GM19351 (cell line): Measurements from ENCODE around the gene BCDIN3D.
A peak's percentile ranks its signal among the peaks of the same experiment; 100 is the strongest.
"Not testable (repeated sequence)": the region's sequence is repeated elsewhere in the genome, so short reads cannot be mapped to it uniquely, and the experiment has no call there.

Experiments
- ATAC-seq: cut with Tn5 transposase; IDR thresholded peaks from one replicate; pipeline ENCODE4 v1.9.1; 2021; ENCODE audit warnings: mild to moderate bottlenecking, moderate library complexity; ENCODE audit not compliant: unreplicated experiment

Gene BCDIN3D

DNA sequence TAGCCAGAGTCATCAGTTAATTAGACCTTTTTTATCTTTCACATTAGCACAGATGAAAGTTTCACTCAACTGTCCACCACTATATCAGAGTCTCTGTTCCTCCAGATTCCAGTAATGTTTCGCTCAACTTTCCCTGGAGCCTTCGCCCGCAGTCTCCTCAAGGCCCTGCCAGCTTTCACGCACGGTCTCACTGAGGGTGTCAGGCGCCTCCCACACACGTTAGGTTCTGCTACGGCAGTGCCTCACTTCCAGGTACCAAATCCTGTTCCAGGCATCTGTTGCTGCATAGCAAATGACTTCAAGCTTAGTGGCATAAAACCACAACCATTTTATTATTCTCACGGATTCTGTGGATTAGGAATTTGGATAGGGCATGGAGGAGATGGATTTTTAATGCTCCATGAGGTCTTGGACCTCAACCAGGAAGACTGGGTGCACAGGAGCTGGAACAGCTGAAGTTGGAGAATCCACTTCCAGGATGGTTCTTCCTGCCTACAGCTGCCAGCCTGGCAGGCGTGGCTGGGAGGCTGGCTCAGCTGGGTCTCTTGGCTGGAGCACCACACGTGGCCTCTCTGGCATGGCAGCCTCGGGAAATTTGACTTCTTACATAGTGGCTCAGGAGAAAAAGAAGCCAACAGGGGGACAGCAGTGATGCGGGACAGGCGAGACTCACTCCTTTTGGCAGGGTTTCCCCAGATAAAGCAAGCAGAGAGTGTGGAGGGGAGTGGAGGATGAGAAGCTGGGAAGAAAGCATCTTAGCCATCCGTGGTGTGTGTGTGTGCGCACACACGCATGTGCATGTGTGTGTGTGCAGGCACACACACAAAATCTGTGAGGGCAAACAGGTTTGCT is 21.3 kb upstream of the BCDIN3D start:
- ATAC-seq: no peak

DNA sequence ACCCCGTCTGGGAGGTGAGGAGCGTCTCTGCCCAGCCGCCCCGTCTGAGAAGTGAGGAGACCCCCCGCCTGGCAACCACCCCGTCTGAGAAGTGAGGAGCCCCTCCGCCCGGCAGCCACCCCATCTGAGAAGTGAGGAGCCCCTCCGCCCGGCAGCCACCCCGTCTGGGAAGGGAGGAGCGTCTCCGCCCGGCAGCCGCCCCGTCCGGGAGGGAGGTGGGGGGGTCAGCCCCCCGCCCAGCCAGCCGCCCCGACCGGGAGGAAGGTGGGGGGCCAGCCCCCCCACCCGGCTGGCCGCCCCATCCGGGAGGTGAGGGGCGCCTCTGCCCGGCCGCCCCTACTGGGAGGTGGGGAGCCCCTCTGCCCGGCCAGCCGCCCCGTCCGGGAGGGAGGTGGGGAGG is 18.0 kb upstream of the BCDIN3D start:
- ATAC-seq: not testable (repeated sequence)

DNA sequence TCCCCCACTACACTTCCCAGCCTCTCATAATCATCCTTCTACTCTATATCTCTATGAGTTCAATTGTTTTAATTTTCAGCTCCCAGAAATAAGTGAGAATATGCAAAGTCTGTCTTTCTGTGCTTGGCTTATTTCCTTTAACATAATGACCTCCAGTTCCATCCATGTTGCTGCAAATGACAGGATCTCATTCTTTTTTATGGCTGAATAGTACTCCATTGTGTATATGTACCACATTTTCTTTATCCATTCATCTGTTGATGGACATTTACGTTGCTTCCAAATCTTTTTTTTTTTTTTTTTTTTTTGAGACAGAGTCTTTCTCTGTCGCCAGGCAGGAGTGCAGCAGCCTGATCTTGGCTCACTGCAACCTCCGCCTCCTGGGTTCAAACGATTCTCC is 13.0 kb upstream of the BCDIN3D start:
- ATAC-seq: not testable (repeated sequence)

DNA sequence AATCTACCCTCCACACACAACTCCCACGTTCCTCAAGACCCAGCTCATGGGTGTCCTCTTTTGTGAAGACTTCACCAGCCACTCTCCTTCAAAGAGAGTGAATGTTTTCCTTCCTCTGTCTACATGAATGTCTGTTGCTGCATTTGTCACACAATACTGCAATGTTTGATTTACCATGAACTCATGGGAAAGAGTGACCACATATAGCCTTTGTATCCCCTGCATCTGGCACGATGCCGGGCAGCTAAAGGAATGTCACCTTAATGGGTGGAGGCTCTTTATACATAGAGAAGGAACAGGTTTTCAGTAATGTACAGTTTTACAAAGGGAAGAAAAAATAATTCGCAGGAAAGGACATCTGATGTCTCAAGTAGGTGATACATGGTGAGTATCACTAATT is 12.1 kb upstream of the BCDIN3D start:
- no peak for ATAC-seq

DNA sequence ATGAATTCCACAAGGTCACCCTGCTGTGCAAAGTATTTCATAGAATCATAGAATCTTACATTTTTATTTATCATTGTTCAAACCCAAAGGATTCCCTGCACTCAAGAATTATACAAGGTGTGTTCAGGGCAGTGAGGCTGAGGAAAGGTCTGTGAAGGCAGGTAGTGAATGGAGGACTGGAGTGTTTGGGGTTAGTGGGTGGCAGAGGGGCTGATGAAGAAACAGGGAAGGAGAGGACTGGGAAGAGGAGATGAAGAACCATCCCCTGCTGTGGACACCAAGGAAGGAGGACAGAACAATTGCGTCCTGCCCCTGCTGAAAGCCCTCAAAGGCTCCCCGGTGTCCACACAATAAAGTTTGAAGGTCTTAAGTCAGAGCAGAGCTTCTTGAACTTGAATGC is 10.8 kb upstream of the BCDIN3D start:
- ATAC-seq: no peak

DNA sequence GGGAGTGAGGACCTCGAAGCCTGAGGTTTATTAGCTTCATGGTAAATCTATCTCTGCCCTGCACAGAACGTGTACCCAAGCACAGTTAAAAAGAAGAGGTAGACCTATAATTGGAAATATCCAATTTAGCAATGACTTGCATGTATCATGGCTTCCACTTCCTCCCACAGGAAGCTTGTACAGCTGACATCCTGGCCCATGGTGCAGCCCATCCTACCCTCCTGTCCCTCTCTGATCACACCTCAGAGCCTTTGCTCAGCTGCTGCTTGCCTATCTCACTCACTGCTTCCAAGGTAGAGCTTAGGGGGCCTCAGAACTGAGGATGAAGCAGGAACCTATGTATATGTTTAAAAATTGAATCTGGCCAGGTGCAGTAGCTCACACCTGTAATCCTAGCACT is 4.3 kb upstream of the BCDIN3D start:
- ATAC-seq: no peak

DNA sequence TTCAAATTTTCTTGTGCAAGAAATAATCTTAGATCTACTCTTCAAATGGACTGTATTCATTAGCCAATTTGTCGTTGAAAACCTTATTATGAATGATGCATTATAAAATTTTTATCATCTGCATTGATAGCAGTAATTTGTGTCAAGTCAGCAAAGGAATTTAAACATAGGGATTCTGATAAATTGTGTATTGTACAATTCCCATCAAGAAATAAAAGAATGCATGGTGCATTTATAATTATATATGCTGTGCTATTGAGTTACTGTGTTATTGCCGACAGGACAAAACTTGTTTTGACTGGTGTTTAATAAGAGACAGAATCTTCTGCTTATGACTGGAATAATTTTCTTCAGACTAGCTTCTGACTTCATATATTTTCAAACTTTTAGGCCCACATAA is 3.1 kb upstream of the BCDIN3D start:
- ATAC-seq: no peak

DNA sequence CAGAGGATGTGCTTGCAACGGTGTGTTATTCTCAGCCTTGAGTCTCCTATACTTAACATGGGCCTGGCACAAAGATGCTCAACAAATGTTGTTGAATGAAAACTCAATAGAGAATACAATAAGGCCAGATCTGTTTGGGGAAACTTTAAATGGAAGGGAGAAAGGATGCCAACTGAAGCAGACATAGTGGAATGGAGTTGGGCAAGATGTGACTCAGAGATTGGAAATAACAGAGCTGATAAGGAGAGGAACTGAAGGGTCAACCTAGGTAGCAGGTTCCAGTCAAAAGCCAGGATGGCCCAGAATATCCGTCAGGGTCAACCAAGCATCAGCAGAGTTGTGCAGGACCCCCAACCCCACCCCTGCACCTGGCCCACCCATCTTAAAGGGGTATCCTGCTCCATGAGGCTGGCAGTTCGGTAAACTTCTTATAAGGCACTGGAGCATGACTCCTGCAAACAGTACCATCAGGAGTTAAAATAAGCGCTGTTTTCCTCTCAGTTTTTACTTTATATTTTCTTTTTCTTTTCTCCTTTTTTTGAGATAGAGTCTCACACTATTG is 1.1 kb upstream of the BCDIN3D start:
- ATAC-seq: no peak

DNA sequence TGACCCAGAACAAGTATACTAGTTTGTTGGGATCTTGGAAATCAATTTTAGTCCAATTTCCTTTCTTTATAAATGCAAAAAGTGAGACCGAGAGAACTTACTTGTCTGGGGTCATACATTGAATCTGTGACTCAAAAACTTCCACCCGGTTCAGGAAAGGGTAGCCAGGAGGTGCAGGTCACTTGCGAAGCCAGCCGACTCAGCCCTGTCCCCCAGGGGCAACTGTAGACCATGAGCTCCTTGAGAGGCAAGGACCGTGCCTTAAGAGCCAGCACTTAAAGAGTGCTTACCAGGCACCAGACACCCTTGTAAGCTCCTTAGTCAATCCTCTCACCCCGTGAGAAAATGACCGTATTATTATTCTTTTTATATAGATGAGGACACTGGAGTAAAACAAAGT is 505 bp upstream of the BCDIN3D start:
- ATAC-seq: no peak

DNA sequence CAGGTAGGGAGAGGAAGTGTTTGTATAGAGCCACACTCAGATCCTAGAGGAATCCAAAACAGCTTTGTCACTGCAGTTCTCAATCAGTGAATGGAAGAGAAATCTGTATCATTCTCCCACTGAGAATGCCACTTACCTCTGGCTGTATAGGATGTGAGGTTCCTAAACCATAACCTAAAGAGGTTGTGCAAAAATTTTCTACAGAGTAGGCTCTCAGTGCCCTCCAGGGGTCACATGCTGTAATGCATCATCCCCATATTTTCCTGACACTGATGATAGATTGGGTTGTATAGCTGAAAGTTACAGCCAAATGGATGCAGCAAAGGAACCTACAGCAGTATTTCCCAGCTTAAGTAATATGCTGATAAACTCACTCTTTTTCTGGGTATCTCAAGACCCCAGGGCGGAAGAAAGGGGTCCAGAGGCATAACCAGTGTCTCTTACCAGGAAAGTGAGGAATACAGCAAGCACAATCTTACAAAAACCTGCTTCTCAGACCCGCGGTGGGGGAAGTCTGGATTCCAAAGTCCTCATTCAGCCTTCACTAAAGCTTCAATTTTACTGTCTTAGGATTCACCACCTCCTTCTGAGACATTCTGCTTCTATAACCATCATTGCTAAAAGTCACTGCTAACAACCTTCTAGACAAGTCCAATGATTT is 3.8 kb downstream of the BCDIN3D start:
- no peak for ATAC-seq

DNA sequence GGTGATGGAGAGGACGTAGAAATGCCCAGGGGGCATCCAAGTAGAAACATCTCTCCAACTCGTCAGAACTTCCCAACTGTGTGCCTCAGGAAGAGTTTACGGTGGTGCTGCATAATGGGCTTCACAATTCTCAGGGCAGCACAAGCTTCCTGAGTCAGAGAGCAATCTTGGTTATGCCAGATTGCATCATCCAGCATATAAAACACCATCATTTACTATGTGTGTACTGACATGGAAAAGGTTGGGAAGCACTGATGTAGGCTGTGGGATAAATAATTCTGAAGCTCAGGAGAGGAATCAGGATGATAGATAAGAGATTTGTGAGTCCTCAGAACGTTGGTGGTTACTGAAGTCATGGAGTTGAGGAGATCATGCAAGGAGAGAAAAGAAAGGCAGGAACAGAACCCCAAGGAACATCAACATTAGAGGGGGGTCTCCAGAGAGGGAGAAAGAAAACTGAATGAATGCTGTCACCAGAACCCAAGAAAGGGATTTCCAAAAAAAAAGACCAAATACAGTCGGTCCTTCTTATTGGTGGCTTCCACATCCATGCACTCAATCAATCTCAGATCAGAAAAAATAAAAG is 10.0 kb downstream of the BCDIN3D start:
- ATAC-seq: no peak

DNA sequence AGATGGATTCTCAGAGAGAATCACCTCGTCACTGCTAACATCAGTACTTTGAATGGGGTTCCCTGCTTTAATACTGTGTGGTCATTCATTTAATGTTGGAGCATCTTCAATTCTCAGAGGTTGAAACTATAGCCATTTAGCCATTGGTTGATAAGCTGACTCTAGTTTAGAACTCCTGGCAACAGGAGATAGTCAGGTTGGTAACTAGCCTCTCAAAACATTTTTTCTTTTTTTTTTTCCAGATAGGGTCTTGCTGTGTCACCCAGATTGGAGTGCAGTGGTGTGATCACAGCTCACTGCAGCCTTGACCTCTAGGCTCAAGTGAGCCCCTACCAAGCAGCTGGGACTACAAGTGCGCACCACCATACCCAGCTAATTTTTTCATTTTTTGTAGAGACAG is 11.2 kb downstream of the BCDIN3D start:
- ATAC-seq: no peak

DNA sequence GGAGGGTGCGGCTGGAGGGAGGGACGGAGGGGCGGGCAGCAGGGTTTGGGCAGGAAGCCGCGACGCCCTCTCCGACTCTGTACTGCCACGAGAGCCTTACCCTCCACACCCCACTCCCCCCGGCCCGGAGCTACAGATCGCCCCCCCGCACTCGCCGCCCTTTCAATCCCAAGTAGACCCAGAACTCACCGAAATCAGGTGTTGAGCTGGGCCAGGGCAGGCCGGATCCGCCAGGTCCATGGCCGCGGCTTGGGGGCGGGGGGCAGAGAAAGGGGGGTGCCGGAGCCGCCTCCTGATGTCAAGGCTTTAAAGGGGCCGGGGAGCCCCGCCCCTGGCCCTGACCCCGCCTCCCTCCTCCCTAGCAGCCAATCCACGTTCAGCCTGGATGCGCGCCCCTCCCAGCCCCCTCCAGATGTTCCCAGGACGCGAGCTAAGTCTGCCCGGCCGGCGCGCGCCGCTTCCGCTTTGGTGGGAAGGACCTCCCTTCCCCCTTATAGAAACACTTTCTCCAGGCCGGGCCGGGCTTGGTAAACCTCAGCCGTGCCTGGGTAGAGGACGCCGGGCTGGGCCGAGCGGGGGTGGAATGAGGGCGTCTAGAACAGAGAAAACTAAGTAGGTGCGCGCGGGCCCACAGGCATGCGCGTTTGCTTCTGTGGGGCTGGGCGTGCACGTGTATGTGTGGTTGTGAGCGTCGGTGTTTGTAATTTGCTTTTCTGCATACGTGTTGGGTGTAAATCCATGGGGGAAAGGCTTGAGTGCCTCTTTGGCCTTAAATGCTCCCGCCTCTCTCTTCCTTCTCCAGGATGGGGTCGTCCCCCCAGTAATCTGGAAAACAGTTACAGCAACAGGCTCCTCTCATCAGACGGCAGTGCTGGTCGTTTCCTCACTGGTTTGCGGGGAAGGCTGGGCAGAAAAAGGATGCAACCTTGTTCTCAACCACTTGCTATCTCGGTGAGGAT is 14.5 kb downstream of the BCDIN3D start, which contains the start of gene NCKAP5L:
TSS of gene NCKAP5L (minus strand) at position 281 of the 959 bp plus-strand sequence. CDS start 24,369 bp downstream, outside the sequence.
- ATAC-seq: peak; percentile 85

DNA sequence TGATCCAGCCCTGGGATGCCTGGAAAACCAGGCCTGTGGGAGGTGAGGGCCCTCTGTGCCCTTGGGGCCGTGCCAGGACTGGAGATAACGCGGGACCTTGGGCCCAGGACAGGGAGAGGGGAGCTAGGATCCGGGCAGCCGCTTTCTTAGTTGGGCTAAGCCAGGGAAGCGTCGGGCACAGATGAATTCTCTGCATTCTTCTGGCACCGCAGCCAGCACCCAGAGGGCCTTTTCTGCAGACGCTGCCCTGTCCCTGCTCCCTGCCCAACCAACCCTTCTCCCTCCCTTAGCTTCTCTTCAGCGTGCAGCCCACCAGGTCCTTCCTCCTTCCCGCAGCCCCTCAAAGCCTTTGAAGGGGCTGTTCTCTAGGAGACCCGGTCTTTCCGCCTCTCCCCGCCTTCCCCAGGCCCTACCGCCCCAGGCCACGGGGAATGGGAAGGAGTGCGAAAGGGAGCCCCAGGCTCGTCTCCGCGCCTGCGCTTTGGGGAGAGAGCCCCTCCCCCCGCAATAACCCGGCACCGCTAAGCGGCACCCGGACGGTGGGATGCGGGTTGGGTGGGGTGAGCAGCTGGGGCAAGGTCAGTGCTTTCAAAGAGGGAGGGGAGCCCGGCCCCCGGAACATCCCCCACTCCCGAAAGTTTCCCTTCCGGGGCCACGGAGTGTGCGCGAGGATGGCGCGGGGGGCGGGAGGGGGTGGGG is 15.4 kb downstream of the BCDIN3D start:
- ATAC-seq: no peak

DNA sequence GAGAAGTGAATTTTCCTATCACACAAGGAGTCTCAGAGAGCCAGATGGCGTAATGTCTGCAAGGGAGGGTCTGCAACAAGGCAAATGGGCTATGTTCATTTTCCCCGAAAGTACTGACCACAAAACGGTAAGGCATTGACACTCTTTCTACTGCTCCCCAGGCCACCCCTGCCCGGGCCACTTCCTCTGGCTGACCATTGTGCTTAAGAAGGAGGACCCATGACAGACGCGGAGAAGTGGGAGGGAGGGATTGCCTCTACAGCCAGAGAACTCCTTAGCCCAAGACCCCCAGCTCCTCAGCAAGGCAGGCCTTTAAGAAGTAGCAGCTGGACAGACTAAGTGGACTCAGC is 15.9 kb downstream of the BCDIN3D start:
- no peak for ATAC-seq

DNA sequence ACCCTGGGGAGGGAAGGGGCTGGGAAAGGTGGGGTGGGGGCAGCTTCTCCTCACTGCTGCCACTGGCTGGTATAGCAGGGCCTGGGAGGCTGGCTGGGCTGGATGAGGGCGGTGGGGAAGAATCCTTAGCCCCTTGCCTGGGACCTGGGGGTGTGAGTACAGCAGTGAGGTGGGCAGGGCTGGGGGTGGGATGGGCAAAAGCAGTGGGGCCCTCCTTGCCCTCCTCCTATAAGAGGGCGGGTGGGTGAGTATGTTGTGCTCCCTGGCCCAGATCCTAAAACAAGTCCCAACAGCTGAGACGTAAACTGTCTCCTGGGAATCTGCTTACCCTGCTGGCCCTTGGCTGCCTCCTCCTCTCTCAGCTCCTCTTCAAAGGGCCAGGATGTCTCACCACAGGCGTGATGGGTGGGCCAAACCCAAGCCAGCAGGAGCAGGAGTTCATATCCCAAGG is 16.9 kb downstream of the BCDIN3D start:
- no peak for ATAC-seq

DNA sequence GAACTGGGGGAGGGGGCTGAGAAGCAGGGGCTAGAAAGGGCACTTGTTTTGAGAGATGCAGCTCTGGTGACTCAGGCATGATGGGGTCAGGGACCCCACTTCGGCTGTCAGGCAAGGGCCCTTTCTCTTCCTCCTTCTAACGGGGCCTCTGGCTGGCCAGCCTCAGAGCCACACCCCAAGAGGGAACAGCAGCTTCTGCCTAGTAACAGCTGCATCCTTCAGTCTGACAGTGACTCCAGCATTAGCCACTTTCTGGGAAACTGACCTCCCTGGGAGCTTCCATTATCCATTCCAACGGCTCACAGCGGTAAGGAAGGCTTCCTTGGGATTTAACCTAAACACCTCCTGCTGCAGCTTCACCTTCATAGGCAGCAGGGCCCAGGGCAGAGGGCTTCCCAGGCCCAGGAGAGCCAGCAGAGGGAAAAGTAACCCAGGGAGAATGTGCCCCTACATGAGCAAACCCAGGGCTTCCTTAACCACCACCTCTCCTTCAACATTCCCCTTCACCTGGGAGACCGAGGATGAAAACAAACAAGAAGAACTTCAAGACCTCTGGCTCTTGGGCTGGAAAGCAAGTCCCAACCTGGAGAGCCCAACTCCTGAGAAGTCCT is 17.4 kb downstream of the BCDIN3D start:
- ATAC-seq: no peak

DNA sequence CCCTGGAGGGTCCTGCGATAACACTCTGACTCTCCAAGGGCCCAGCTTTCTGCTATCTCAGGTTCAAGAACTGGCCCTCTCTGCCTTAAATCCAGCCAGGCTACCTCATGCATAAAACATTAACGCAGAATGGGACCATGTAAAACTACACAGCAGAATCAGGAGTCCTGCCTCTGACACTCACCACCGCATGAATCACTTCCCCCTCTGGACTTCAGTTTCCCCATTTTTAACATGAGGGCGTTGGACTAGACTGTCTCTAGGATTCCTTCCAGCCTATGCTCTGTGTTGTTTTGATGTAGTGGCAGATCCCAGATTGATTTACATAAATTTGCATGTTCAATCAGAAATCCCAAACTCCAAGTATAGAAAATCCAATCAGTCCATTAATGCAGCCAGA is 18.0 kb downstream of the BCDIN3D start:
- no peak for ATAC-seq

DNA sequence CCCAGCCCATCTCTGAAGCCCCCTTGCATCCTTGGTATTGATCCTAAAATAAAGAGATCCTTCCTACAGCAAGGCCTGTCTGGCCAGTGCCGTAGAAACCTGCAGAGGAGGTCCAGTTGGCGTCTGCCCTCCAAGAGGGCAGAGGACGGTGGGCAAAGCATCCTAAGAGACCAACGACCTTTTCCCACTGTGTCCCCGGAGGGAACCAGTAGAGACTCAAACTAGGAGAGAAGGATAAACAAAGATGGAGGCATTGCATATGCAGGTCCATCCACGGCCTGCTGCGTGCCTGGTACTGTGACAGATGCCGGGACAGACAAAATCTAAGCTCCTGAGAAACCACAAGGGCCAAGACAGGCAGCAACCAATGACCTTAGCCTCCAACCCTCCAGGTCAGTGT is 18.5 kb downstream of the BCDIN3D start:
- ATAC-seq: no peak

DNA sequence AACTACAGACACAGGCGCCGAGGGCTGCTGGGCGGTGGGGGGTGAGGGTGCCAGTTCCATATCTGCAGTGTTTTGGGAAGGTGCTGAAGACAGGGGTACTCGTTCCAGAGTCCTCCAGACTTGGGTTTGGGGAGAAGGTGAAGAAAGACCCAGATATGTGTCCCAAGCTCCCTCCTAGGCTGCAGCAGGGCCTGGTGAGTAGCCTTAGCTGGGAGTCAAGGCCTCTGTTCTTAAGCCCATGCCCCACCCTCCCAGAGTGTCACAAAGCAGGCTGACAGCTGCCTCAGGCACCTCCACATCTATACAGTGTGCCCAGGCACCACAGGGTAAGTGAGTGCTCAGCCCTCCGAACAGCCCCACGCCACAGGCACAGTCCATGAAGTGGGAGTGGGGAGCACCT is 19.0 kb downstream of the BCDIN3D start:
- ATAC-seq: no peak
